Hepatocyte (in vitro differentiated cells): ENCODE data around the gene TRIM37.

Experiments used
- CTCF ChIP-seq: fragments of 200-600 bp; sonication (generic); IDR thresholded peaks from 2 replicates; pipeline ENCODE4 v1.5.1; 2016; ENCODE audit warnings: antibody characterized with exemption, mild to moderate bottlenecking; ENCODE audit not compliant: poor library complexity
- EZH2 ChIP-seq: fragments of 200-600 bp; sonication (generic); IDR thresholded peaks from 2 replicates; pipeline ENCODE4 v1.6.1; 2016; ENCODE audit warnings: antibody characterized with exemption, mild to moderate bottlenecking, borderline replicate concordance
- EZH2phosphoT487 ChIP-seq: fragments of 200-600 bp; sonication (generic); IDR thresholded peaks from one replicate; pipeline ENCODE4 v1.6.1; 2018; ENCODE audit warnings: antibody characterized with exemption, mild to moderate bottlenecking, low read depth, moderate library complexity; ENCODE audit not compliant: unreplicated experiment, severe bottlenecking

DNA sequence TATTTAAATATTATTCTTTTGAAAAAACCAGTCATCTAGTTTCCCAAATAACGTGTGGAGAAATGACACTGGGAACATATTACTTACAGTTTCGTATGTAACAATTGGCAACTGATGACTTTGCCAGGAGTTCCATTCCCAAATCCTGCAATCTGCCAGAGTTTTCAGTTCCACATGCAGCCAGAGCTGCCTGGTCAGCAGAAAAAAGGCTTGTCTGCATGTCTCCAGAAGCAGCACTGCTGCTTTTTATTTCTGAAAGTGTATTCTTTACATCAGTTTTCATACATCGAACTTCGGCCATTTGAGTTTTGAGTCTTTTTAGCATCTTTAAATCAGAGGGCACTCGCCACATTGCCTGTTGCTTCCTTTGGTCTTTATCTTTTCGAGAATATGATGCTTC, 78.4 kb downstream of the TRIM37 start:
- no peak for TF ChIP-seq EZH2
- TF ChIP-seq CTCF: no peak
- TF ChIP-seq EZH2phosphoT487: no peak
